SK-N-SH treated with all-trans-retinoic acid at 6 μM for 48 hours (cell line): Measurements from ENCODE around the gene ARHGEF6.
"Not testable (repeated sequence)": the region's sequence is repeated elsewhere in the genome, so short reads cannot be mapped to it uniquely, and the experiment has no call there.

Source experiments
- BACH2 ChIP-seq: fragments of 250-450 bp; sonication (Bioruptor Pico); IDR thresholded peaks from 2 replicates; pipeline ENCODE4 v1.9.0; 2021; ENCODE audit warnings: mild to moderate bottlenecking, borderline replicate concordance
- ESRRG ChIP-seq: fragments of 250-450 bp; sonication (Bioruptor Pico); IDR thresholded peaks from 2 replicates; pipeline ENCODE4 v1.6.1; 2021; ENCODE audit warnings: mild to moderate bottlenecking
- OSR1 ChIP-seq: fragments of 250-450 bp; sonication (Bioruptor Pico); IDR thresholded peaks from 2 replicates; pipeline ENCODE4 v1.8.0; 2022; ENCODE audit warnings: moderate library complexity, mild to moderate bottlenecking, inconsistent platforms
- PATZ1 ChIP-seq: fragments of 250-450 bp; sonication (Bioruptor Pico); IDR thresholded peaks from 2 replicates; pipeline ENCODE4 v1.8.0; 2020; ENCODE audit warnings: mild to moderate bottlenecking, moderate library complexity, borderline replicate concordance
- RARB ChIP-seq: fragments of 250-450 bp; sonication (Bioruptor Pico); IDR thresholded peaks from 2 replicates; pipeline ENCODE4 v1.8.0; 2021; ENCODE audit warnings: mild to moderate bottlenecking, moderate library complexity
- TOX ChIP-seq: fragments of 250-450 bp; sonication (Bioruptor Pico); IDR thresholded peaks from 2 replicates; pipeline ENCODE4 v1.8.0; 2021; ENCODE audit warnings: mild to moderate bottlenecking, moderate library complexity, borderline replicate concordance
- ZC3H10 ChIP-seq: fragments of 250-450 bp; sonication (Bioruptor Pico); IDR thresholded peaks from 2 replicates; pipeline ENCODE4 v1.5.1; 2021; ENCODE audit warnings: mild to moderate bottlenecking, moderate library complexity
- ZFP3 ChIP-seq: fragments of 250-450 bp; sonication (Bioruptor Pico); IDR thresholded peaks from 2 replicates; pipeline ENCODE4 v1.5.0; 2020; ENCODE audit warnings: mild to moderate bottlenecking, moderate library complexity
- ZFP30 ChIP-seq: fragments of 450-650 bp; formaldehyde crosslinking; IDR thresholded peaks from 2 replicates; pipeline ENCODE4 v1.5.0; 2022; ENCODE audit warnings: mild to moderate bottlenecking, moderate library complexity
- ZNF565 ChIP-seq: fragments of 450-650 bp; formaldehyde crosslinking; conservative IDR thresholded peaks from 2 replicates; pipeline ENCODE4 v1.5.0; 2020; ENCODE audit warnings: low read depth, mild to moderate bottlenecking, moderate library complexity
- TF ChIP-seq, protein P1 (sequence below): fragments of 250-450 bp; sonication (Bioruptor Pico); IDR thresholded peaks from 2 replicates; pipeline ENCODE4 v1.5.1; 2020; ENCODE audit warnings: low read depth, mild to moderate bottlenecking, moderate library complexity

DNA sequence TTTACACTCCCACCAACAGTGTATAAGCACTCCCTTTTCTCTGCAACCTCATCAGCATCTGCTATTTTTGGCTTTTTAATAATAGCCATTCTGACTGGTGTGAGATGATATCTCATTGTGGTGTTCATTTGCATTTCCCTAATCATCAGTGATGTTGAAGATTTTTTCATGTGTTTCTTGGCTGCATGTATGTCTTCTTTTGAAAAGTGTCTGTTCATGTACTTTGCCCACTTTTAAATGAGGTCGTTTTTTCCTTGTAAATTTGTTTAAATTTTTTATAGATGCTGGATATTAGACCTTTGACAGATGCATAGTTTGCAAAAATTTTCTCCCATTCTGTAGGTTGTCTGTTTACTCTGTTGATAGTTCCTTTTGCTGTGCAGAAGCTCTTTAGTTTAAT is 14.4 kb upstream of the ARHGEF6 start:
- TF ChIP-seq ZC3H10; ZFP30 (CRISPR knock-in tag); PATZ1 (CRISPR knock-in tag); RARB (CRISPR knock-in tag); TOX (CRISPR knock-in tag); ZNF565 (CRISPR knock-in tag); BACH2 (CRISPR knock-in tag); OSR1 (CRISPR knock-in tag); ZFP3 (CRISPR knock-in tag); ESRRG (CRISPR knock-in tag): not testable (repeated sequence)
- TF ChIP-seq, protein P1, sequence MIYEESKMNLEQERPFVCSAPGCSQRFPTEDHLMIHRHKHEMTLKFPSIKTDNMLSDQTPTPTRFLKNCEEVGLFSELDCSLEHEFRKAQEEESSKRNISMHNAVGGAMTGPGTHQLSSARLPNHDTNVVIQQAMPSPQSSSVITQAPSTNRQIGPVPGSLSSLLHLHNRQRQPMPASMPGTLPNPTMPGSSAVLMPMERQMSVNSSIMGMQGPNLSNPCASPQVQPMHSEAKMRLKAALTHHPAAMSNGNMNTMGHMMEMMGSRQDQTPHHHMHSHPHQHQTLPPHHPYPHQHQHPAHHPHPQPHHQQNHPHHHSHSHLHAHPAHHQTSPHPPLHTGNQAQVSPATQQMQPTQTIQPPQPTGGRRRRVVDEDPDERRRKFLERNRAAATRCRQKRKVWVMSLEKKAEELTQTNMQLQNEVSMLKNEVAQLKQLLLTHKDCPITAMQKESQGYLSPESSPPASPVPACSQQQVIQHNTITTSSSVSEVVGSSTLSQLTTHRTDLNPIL, result not testable (repeated sequence)
